HFF-Myc (cell line): ENCODE measurements around the gene TMEM38B.
"Not testable (repeated sequence)": the region's sequence is repeated elsewhere in the genome, so short reads cannot be mapped to it uniquely, and the experiment has no call there.

ENCODE experiments used
- DNase-seq: peaks from one replicate; pipeline ENCODE4 v3.0.0-alpha.2; 2011; ENCODE audit warnings: low read depth; ENCODE audit errors: extremely low read depth
- H3K4me3 ChIP-seq: replicated peaks from 2 replicates; pipeline ENCODE4 v1.5.1; 2011; ENCODE audit warnings: low read depth, mild to moderate bottlenecking, control low read depth, low read length
- CTCF ChIP-seq: IDR thresholded peaks from 2 replicates; pipeline ENCODE4 v1.5.1; 2012; ENCODE audit warnings: mild to moderate bottlenecking, low read depth, low read length, control low read depth; ENCODE audit errors: missing control alignments

TMEM38B gene

GRCh38 chr9:105742088-105742487 is 47.7 kb downstream of the TMEM38B start:
- no peak for DNase-seq
- TF ChIP-seq CTCF, result no peak
- H3K4me3 ChIP-seq, result no peak overlapping the region

GRCh38 chr9:105747325-105747724 is 53.0 kb downstream of the TMEM38B start:
- not testable (repeated sequence) for DNase-seq, H3K4me3 ChIP-seq

- TF ChIP-seq CTCF, result no peak
- H3K4me3 ChIP-seq, result no peak overlapping the region
- no peak for DNase-seq
Observed at GRCh38 chr9:105751761-105752160, 57.4 kb downstream of the TMEM38B start.

- TF ChIP-seq CTCF, result no peak
- H3K4me3 ChIP-seq, result no peak overlapping the region
- DNase-seq, result no peak
Observed at GRCh38 chr9:105757496-105758251, 63.3 kb downstream of the TMEM38B start.

GRCh38 chr9:105760053-105760452 is 65.7 kb downstream of the TMEM38B start:
- TF ChIP-seq CTCF, result no peak
- H3K4me3 ChIP-seq, result no peak overlapping the region
- no peak for DNase-seq

GRCh38 chr9:105782561-105783494 is 88.5 kb downstream of the TMEM38B start:
- not testable (repeated sequence) for DNase-seq, H3K4me3 ChIP-seq

GRCh38 chr9:105783495-105783872 is 89.1 kb downstream of the TMEM38B start:
- not testable (repeated sequence) for H3K4me3 ChIP-seq, DNase-seq

GRCh38 chr9:105786796-105787195 is 92.5 kb downstream of the TMEM38B start:
- not testable (repeated sequence) for DNase-seq, H3K4me3 ChIP-seq
